Cardiac muscle cell (in vitro differentiated cells and primary cell): ENCODE measurements around the gene FKBP8. TPM values are rescaled to one million over a fixed set of nuclear protein-coding genes. Genes with fewer than 3 reads are reported as not detected.

Source experiments
- DNase-seq, 2 donors: peaks; one replicate each; pipeline versions ENCODE4 v3.0.0 to v3.0.0-alpha.2; 2010 to 2017; ENCODE audit warnings: low read depth in 1 of 2, low spot score in 1 of 2
- H3K27ac ChIP-seq: fragments of 200-600 bp; sonication (generic); 2 replicates; pipeline ENCODE4 v1.5.1; 2016
- H3K27me3 ChIP-seq: fragments of 200-600 bp; sonication (generic); 2 replicates; pipeline ENCODE4 v1.6.0; 2016; ENCODE audit warnings: control low read depth
- H3K36me3 ChIP-seq: fragments of 200-600 bp; sonication (generic); 2 replicates; pipeline ENCODE4 v1.5.1; 2016; ENCODE audit warnings: control low read depth
- H3K4me1 ChIP-seq: fragments of 200-600 bp; sonication (generic); 2 replicates; pipeline ENCODE4 v1.8.1; 2017; ENCODE audit warnings: low read depth, mild to moderate bottlenecking, mixed run types
- H3K4me3 ChIP-seq: fragments of 200-600 bp; sonication (generic); 2 replicates; pipeline ENCODE4 v1.5.1; 2016; ENCODE audit warnings: mild to moderate bottlenecking
- H3K9me3 ChIP-seq: fragments of 200-600 bp; sonication (generic); 2 replicates; pipeline ENCODE4 v1.5.1; 2017; ENCODE audit warnings: low read depth, mild to moderate bottlenecking, control low read depth
- polyA plus RNA-seq: library from polyadenylated mRNA; unstranded; fragments of >200 nt; fragmentation: Nextera tagmentation; extraction: Ambion mirVana; gene quantifications from 2 replicates; pipeline ENCODE4 v1.2.1, GENCODE V29; 2016
- total RNA-seq: library from RNA; depleted of rRNA; stranded (reverse); fragments of >200 nt; gene quantifications from 2 replicates; pipeline ENCODE4 v1.2.3, GENCODE V29; 2016
- TF ChIP-seq, protein P1 (sequence below): IDR thresholded peaks from 2 replicates; pipeline ENCODE4 v1.5.1; 2012; ENCODE audit warnings: low read depth, mild to moderate bottlenecking, low read length

The FKBP8 gene
- total and polyA plus RNA-seq, 2 experiments from 2014 or later, result 398 to 568 TPM

GRCh38 chr19:18566953-18567352 is 23.6 kb upstream of the FKBP8 start:
- Histone ChIP-seq H3K4me1 (no peaks in the 10 kb centered on the region), H3K27me3 (no peaks in the 10 kb centered on the region), H3K4me3 (no peak overlapping the region), H3K9me3 (no peaks in the 10 kb centered on the region), H3K27ac (no peak overlapping the region), H3K36me3 (peaks cover 25% of the 10 kb centered on the region)
- no peak for DNase-seq
- TF ChIP-seq, protein P1, sequence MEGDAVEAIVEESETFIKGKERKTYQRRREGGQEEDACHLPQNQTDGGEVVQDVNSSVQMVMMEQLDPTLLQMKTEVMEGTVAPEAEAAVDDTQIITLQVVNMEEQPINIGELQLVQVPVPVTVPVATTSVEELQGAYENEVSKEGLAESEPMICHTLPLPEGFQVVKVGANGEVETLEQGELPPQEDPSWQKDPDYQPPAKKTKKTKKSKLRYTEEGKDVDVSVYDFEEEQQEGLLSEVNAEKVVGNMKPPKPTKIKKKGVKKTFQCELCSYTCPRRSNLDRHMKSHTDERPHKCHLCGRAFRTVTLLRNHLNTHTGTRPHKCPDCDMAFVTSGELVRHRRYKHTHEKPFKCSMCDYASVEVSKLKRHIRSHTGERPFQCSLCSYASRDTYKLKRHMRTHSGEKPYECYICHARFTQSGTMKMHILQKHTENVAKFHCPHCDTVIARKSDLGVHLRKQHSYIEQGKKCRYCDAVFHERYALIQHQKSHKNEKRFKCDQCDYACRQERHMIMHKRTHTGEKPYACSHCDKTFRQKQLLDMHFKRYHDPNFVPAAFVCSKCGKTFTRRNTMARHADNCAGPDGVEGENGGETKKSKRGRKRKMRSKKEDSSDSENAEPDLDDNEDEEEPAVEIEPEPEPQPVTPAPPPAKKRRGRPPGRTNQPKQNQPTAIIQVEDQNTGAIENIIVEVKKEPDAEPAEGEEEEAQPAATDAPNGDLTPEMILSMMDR, result no peak

GRCh38 chr19:18562086-18562485 is 18.7 kb upstream of the FKBP8 start:
- H3K4me1 ChIP-seq, result peaks cover 3% of the 10 kb centered on the region
- DNase-seq, result peak in 1 of 2 donors; percentile 87
- no peak overlapping the region for H3K4me3 ChIP-seq
- no peaks in the 10 kb centered on the region for H3K27me3 ChIP-seq
- H3K36me3 ChIP-seq, result peaks cover 10% of the 10 kb centered on the region
- TF ChIP-seq, protein P1, result no peak
- no peaks in the 10 kb centered on the region for H3K9me3 ChIP-seq
- H3K27ac ChIP-seq, result no peak overlapping the region

DNA sequence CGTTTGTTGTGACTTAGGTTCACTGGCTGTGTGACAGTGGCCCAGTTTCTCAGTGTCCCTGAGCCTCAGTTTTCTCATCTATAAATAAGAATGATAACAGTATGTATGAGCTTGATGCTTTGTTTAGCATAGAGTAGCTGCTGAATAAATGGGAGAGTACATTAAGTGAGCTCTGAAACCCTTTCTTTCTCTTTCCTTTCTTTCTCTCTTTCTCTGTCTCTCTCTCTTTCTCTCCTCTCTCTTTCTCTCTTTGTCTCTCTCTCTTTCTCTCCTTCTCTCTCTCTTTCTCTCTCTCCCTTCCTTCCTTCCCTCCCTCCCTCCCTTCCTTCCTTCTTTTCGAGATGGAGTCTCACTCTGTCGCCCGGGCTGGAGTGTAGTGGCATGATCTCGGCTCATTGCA is 16.3 kb upstream of the FKBP8 start:
- no peaks in the 10 kb centered on the region for H3K9me3 ChIP-seq
- H3K4me1 ChIP-seq, result peaks cover 3% of the 10 kb centered on the region
- no peaks in the 10 kb centered on the region for H3K27me3 ChIP-seq
- TF ChIP-seq, protein P1, result no peak
- H3K27ac ChIP-seq, result no peak overlapping the region
- no peak overlapping the region for H3K4me3 ChIP-seq
- DNase-seq, result no peak
- H3K36me3 ChIP-seq, result no peaks in the 10 kb centered on the region

DNA sequence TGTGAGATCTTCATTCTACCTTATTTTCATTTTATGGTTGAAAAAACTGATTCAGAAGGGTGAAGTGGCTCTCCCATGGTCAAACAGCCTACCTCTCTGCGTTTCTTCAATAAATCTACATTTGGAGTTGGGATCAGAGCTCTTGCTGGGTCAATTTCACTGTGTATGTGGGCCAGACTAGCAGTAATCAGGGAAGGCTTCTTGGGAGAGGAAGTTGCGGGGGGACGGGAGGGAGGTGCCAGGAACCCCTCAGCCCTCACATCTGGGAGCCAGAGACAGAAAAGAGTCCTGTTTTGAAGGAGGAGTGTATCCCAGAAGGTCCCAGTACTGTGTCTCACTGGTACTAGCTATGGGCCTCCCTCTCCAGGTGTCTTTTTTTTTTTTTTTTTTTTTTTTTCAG is 15.2 kb upstream of the FKBP8 start:
- no peak for DNase-seq
- TF ChIP-seq, protein P1, result no peak
- peak overlapping the region; percentile 33 for H3K27ac ChIP-seq
- H3K4me3 ChIP-seq, result peak overlapping the region; percentile 55
- no peaks in the 10 kb centered on the region for H3K36me3 ChIP-seq
- peaks cover 3% of the 10 kb centered on the region for H3K4me1 ChIP-seq
- H3K9me3 ChIP-seq, result no peaks in the 10 kb centered on the region
- no peaks in the 10 kb centered on the region for H3K27me3 ChIP-seq

DNA sequence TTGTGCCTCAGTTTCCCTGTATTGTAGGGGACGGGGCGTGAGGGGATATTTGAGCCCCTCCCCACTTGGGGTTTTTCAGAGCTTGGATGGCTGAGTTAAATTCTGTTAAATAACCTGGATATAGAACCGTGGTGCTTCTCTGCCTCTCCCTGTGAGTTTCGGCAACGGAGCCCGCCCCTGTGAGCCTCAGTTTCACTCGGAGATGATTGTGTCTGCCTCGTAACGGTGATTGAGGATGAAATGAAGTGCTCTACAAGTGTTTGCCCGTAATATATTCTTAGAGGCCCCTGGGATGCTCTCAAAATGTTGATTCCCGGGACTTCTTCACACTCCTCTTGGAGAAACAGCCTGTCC is 14.8 kb upstream of the FKBP8 start:
- Histone ChIP-seq H3K36me3 (no peaks in the 10 kb centered on the region), H3K9me3 (no peaks in the 10 kb centered on the region), H3K4me3 (peak overlapping the region; percentile 55), H3K27ac (peak overlapping the region; percentile 33), H3K27me3 (no peaks in the 10 kb centered on the region), H3K4me1 (peaks cover 3% of the 10 kb centered on the region)
- TF ChIP-seq, protein P1, result no peak
- peak in 1 of 2 donors; percentile 11 for DNase-seq
